Testis (tissue), 2 donors: Measurements from ENCODE around the gene CLN5.

Experiments used
- CTCF ChIP-seq, 3 experiments: fragments of 450-650 bp in 2 of 3; fragments of 200-600 bp in 1 of 3; sonication (generic) in 1 of 3; IDR thresholded peaks; one replicate each; pipeline ENCODE4 v1.5.1; 2016 to 2019; ENCODE audit warnings: antibody characterized with exemption in 3 of 3, mild to moderate bottlenecking in 2 of 3, moderate library complexity in 1 of 3
- POLR2A ChIP-seq: fragments of 450-650 bp; IDR thresholded peaks from one replicate; pipeline ENCODE4 v1.6.1; 2017; ENCODE audit warnings: antibody characterized with exemption, mild to moderate bottlenecking, moderate library complexity

GRCh38 chr13:77019756-77020155 lies 27.9 kb downstream of the CLN5 start:
- no peak for TF ChIP-seq CTCF (IDR thresholded peaks at IDR 0.05)
- no peak for TF ChIP-seq POLR2A
